Right lobe of liver (tissue), 4 donors: ENCODE measurements around the gene EFHC2.

ENCODE experiments used
- CTCF ChIP-seq, 4 donors: fragments of 200-600 bp in 3 of 4; fragments of 450-650 bp in 1 of 4; IDR thresholded peaks; one replicate each; pipeline versions ENCODE4 v1.5.1 to v1.8.0; 2016 to 2022; ENCODE audit warnings: antibody characterized with exemption in 4 of 4, mild to moderate bottlenecking in 2 of 4
- POLR2A ChIP-seq: fragments of 450-650 bp; IDR thresholded peaks from one replicate; pipeline ENCODE4 v1.6.1; 2017; ENCODE audit warnings: antibody characterized with exemption, mild to moderate bottlenecking
- donor health status: DM: no; HTN: no; CAD: no.
- donor health status: DM: no; HTN: no; CAD: no.
- donor health status: DM: no; HTN: yes; CAD: no.

- TF ChIP-seq POLR2A (no peak), CTCF (IDR thresholded peaks at IDR 0.05) (no peak)
These were observed 176.4 kb downstream of the EFHC2 start for GRCh38 chrX:44167116-44167515.
